Immature natural killer cell (primary cell): Measurements from ENCODE around the gene SBF2. TPM values are rescaled to one million over a fixed set of nuclear protein-coding genes. Genes with fewer than 3 reads are reported as not detected.
"Not testable (repeated sequence)": the region's sequence is repeated elsewhere in the genome, so short reads cannot be mapped to it uniquely, and the experiment has no call there.

Source experiments
- DNase-seq, 3 donors: peaks; one replicate each; pipeline ENCODE4 v3.0.0; 2022; ENCODE audit warnings: mixed read lengths in 1 of 3
- H3K27ac Mint-ChIP-seq, 6 donors: one replicate each; pipeline ENCODE4 v1.8.0; 2020; ENCODE audit warnings: mixed read lengths in 6 of 6, mild to moderate bottlenecking in 5 of 6, inconsistent platforms in 4 of 6, moderate library complexity in 3 of 6
- H3K27me3 Mint-ChIP-seq, 3 donors: one replicate each; pipeline ENCODE4 v1.8.0; 2020 to 2021; ENCODE audit warnings: low read depth in 3 of 3, mild to moderate bottlenecking in 3 of 3, mixed read lengths in 3 of 3, moderate library complexity in 3 of 3, inconsistent platforms in 1 of 3
- H3K36me3 Mint-ChIP-seq, 3 donors: one replicate each; pipeline ENCODE4 v1.8.0; 2020; ENCODE audit warnings: mixed read lengths in 3 of 3, inconsistent platforms in 2 of 3, mild to moderate bottlenecking in 2 of 3
- H3K4me1 Mint-ChIP-seq, 2 donors: one replicate each; pipeline ENCODE4 v1.8.0; 2020; ENCODE audit warnings: inconsistent platforms in 2 of 2, mild to moderate bottlenecking in 2 of 2, mixed read lengths in 2 of 2, moderate library complexity in 1 of 2
- H3K4me3 Mint-ChIP-seq, 5 donors: one replicate each; pipeline ENCODE4 v1.8.0; 2020; ENCODE audit warnings: mild to moderate bottlenecking in 5 of 5, mixed read lengths in 5 of 5, inconsistent platforms in 3 of 5, moderate library complexity in 3 of 5
- H3K9me3 Mint-ChIP-seq, 6 donors: one replicate each; pipeline ENCODE4 v1.8.0; 2020; ENCODE audit warnings: mild to moderate bottlenecking in 6 of 6, mixed read lengths in 6 of 6, inconsistent platforms in 4 of 6, moderate library complexity in 3 of 6
- polyA plus RNA-seq, 3 donors: library from polyadenylated mRNA; unstranded; fragments of 300-500 nt; fragmentation: Illumina TruSeq; gene quantifications; one replicate each; pipeline ENCODE4 v1.2.3, GENCODE V29; 2021

Gene SBF2
- polyA plus RNA-seq, 3 donors from 2014 or later, result 3.2 to 6.9 (median 4.7) TPM

- no peak overlapping the region for H3K27ac Mint-ChIP-seq
- H3K4me1 Mint-ChIP-seq, result peaks cover 34% of the 10 kb centered on the region in 2 donors
- H3K36me3 Mint-ChIP-seq, result no peaks in the 10 kb centered on the region
- H3K4me3 Mint-ChIP-seq, result no peak overlapping the region
- no peaks in the 10 kb centered on the region for H3K9me3 Mint-ChIP-seq
- no peak for DNase-seq
- H3K27me3 Mint-ChIP-seq, result peaks cover 0 to 8% (median 4%) of the 10 kb centered on the region in 3 donors
Observed at GRCh38 chr11:9756878-9757277, 537.1 kb downstream of the SBF2 start.

GRCh38 chr11:9756461-9756860 is 537.6 kb downstream of the SBF2 start:
- Mint-ChIP-seq H3K27ac (peak overlapping the region in 2 of 6 donors; percentile 6 to 64), H3K9me3 (no peaks in the 10 kb centered on the region), H3K27me3 (peaks cover 0 to 7% (median 4%) of the 10 kb centered on the region in 3 donors), H3K4me1 (peaks cover 34% of the 10 kb centered on the region in 2 donors), H3K4me3 (peak overlapping the region in 1 of 5 donors; percentile 1), H3K36me3 (no peaks in the 10 kb centered on the region)
- no peak for DNase-seq

GRCh38 chr11:9755561-9756185 is 538.3 kb downstream of the SBF2 start:
- H3K4me3 Mint-ChIP-seq, result peak overlapping the region in 1 of 5 donors; percentile 45
- H3K9me3 Mint-ChIP-seq, result no peaks in the 10 kb centered on the region
- peaks cover 34% of the 10 kb centered on the region in 2 donors for H3K4me1 Mint-ChIP-seq
- no peak for DNase-seq
- peak overlapping the region in 2 of 6 donors; percentile 55 to 65 for H3K27ac Mint-ChIP-seq
- peaks cover 0 to 7% (median 4%) of the 10 kb centered on the region in 3 donors for H3K27me3 Mint-ChIP-seq
- peaks cover 0 to 3% (median 2%) of the 10 kb centered on the region in 3 donors for H3K36me3 Mint-ChIP-seq

DNA sequence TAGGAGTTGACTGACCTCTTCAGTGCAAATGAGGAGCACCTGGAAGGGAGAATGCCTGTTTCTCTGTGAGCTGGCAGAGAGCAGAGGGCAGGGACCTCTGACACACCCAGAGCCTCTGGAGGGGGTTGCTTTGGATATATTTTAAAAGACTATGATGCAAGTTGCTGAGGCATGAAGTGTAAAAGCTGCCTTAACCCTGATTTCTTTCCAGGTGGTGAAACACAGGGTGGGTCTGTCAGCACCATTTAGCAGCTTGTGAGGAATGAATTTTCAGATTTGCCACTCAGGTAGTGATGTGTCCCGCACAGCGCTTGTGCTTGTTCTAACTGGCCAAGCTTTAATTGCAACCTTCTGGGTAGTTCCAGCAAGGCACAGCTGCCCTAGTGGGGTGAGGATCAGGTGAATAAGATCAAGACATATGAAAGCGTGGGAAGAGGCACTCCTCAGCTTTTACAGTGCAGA is 540.0 kb downstream of the SBF2 start:
- peaks cover 27 to 28% of the 10 kb centered on the region in 2 donors for H3K4me1 Mint-ChIP-seq
- no peak overlapping the region for H3K4me3 Mint-ChIP-seq
- H3K9me3 Mint-ChIP-seq, result no peaks in the 10 kb centered on the region
- peaks cover 3 to 12% (median 10%) of the 10 kb centered on the region in 3 donors for H3K36me3 Mint-ChIP-seq
- DNase-seq, result no peak
- peaks cover 0 to 7% (median 3%) of the 10 kb centered on the region in 3 donors for H3K27me3 Mint-ChIP-seq
- H3K27ac Mint-ChIP-seq, result no peak overlapping the region

DNA sequence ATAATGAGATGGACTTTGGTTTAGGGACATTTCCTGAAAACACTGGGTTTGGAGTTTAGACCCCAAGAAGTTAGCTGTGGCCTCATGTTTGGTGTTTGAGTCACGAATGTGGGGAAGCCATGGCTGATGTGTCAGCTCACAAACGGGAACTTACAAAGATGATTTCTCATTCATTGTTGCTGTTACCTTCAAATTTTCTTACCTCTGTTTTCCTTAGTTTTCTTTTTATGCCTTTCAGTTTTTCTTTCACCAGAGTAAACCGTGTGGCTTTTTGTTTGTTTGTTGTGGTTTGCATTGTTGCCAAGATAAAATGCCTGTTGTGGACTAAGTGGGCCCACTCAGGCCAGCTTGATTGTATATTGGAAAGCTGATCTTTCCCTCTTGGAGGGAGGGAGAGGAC is 541.0 kb downstream of the SBF2 start:
- Mint-ChIP-seq H3K9me3 (no peaks in the 10 kb centered on the region), H3K4me3 (no peak overlapping the region), H3K4me1 (peaks cover 32 to 33% of the 10 kb centered on the region in 2 donors), H3K27me3 (peaks cover 0 to 4% (median 3%) of the 10 kb centered on the region in 3 donors), H3K27ac (no peak overlapping the region), H3K36me3 (peaks cover 3 to 12% (median 10%) of the 10 kb centered on the region in 3 donors)
- DNase-seq, result no peak

GRCh38 chr11:9752091-9752490 is 541.9 kb downstream of the SBF2 start:
- H3K27ac Mint-ChIP-seq, result no peak overlapping the region
- H3K9me3 Mint-ChIP-seq, result no peaks in the 10 kb centered on the region
- no peak overlapping the region for H3K4me3 Mint-ChIP-seq
- peaks cover 25 to 28% of the 10 kb centered on the region in 2 donors for H3K4me1 Mint-ChIP-seq
- H3K36me3 Mint-ChIP-seq, result peaks cover 3 to 12% (median 10%) of the 10 kb centered on the region in 3 donors
- no peak for DNase-seq
- peaks cover 0 to 2% (median 1%) of the 10 kb centered on the region in 3 donors for H3K27me3 Mint-ChIP-seq

- Mint-ChIP-seq H3K4me3 (no peak overlapping the region), H3K4me1 (peaks cover 11 to 15% of the 10 kb centered on the region in 2 donors), H3K27me3 (peaks cover 0 to 1% (median 0%) of the 10 kb centered on the region in 3 donors), H3K36me3 (peaks cover 3 to 12% (median 10%) of the 10 kb centered on the region in 3 donors), H3K9me3 (no peaks in the 10 kb centered on the region), H3K27ac (no peak overlapping the region)
- DNase-seq, result no peak
Observed at GRCh38 chr11:9750551-9750950, 543.5 kb downstream of the SBF2 start.

DNA sequence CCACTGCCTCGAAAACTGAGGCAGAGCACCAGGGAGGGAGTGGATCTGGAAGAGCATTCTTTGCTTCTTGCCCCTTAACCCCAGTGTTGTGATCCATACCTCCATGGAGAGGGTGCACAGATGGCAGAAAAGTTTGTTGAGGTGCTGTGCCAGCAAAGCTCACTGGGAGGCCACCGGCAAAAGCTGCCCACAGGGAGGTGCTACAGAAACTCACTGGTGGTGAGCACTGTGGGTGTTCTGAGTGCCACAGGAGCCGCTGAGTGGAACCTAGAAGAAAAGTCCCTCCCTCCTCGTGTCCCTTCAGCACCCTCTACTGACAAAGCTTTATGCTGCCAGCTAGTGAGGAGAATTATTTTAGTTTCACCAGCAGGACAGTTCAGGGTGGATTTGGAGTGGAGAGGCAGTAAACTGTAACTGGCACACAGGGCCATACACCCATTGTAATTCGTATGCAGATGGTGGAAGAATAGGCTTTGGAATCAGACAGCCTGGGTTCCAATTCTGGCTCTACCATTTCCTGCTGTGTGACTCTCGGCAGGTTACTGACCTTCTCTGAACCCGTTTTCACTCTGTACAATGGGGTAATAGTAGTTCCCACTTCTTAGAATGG is 545.6 kb downstream of the SBF2 start:
- peak overlapping the region in 1 of 6 donors; percentile 49 for H3K27ac Mint-ChIP-seq

GRCh38 chr11:9747828-9748227 is 546.2 kb downstream of the SBF2 start:
- Mint-ChIP-seq H3K9me3 (no peaks in the 10 kb centered on the region), H3K36me3 (peaks cover 3 to 17% (median 14%) of the 10 kb centered on the region in 3 donors), H3K27me3 (no peaks in the 10 kb centered on the region), H3K4me1 (peaks cover 9 to 13% of the 10 kb centered on the region in 2 donors), H3K4me3 (no peak overlapping the region), H3K27ac (no peak overlapping the region)
- no peak for DNase-seq

More for the DNA sequence above, 545.6 kb downstream of the SBF2 start:
- peak; percentile 60 to 73 (median 68) for DNase-seq
- no peaks in the 10 kb centered on the region for H3K9me3 Mint-ChIP-seq
- H3K4me1 Mint-ChIP-seq, result peaks cover 9 to 13% of the 10 kb centered on the region in 2 donors
- peaks cover 3 to 17% (median 14%) of the 10 kb centered on the region in 3 donors for H3K36me3 Mint-ChIP-seq
- H3K4me3 Mint-ChIP-seq, result no peak overlapping the region
- no peaks in the 10 kb centered on the region for H3K27me3 Mint-ChIP-seq

DNA sequence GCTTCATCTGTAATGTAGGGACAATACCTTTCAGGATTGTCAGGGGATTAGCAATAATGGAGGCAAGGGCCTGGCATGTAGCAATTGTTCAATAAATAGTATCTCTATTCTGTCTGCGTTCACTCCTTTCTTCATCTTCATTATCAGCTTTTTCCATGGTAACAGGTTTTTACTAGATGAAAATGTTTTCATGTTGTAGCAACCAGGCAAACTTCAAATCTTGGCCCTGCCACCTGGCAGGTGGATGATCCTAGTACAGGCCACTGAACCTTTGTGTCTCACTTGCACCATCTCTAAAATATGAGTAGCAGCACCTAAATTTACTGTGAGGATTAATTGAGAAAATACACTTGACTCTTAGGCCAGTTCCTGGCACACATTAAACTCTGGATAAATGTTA is 546.8 kb downstream of the SBF2 start:
- Mint-ChIP-seq H3K9me3 (no peaks in the 10 kb centered on the region), H3K4me3 (no peak overlapping the region), H3K4me1 (peaks cover 9 to 13% of the 10 kb centered on the region in 2 donors)

GRCh38 chr11:9745411-9746211 is 548.4 kb downstream of the SBF2 start:
- no peak overlapping the region for H3K27ac Mint-ChIP-seq
- DNase-seq, result no peak
- H3K4me1 Mint-ChIP-seq, result peaks cover 9 to 13% of the 10 kb centered on the region in 2 donors
- H3K27me3 Mint-ChIP-seq, result no peaks in the 10 kb centered on the region
- H3K9me3 Mint-ChIP-seq, result no peaks in the 10 kb centered on the region
- H3K36me3 Mint-ChIP-seq, result peaks cover 8 to 19% (median 18%) of the 10 kb centered on the region in 3 donors
- H3K4me3 Mint-ChIP-seq, result no peak overlapping the region

More for the DNA sequence above, 546.8 kb downstream of the SBF2 start:
- peaks cover 3 to 17% (median 14%) of the 10 kb centered on the region in 3 donors for H3K36me3 Mint-ChIP-seq
- no peak for DNase-seq
- no peaks in the 10 kb centered on the region for H3K27me3 Mint-ChIP-seq
- no peak overlapping the region for H3K27ac Mint-ChIP-seq

- Mint-ChIP-seq H3K36me3 (peaks cover 10 to 28% (median 24%) of the 10 kb centered on the region in 3 donors), H3K4me1 (peaks cover 10 to 22% of the 10 kb centered on the region in 2 donors)
- not testable (repeated sequence) for DNase-seq, H3K27me3 Mint-ChIP-seq, H3K9me3 Mint-ChIP-seq, H3K4me3 Mint-ChIP-seq, H3K27ac Mint-ChIP-seq
Observed at GRCh38 chr11:9743512-9743911, 550.5 kb downstream of the SBF2 start.

DNA sequence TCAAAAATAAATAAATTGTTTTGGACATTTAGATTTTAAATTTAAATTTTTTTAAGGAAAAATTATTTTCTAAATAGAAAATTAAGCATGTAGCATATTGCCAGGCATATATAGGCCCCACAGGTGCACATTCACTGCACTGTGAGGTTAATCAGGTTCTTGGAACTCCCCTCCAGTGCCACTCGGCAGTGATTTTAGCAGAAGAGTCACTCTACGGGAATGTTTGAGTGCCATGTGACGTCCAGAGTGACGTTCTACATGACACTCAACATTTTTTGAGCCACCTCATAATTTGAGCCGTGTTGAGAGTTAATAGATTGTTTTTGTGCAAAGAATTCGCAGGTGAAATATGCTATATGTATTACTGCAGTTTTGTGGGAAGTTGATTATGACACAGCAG is 552.8 kb downstream of the SBF2 start:
- H3K4me3 Mint-ChIP-seq, result no peak overlapping the region
- H3K36me3 Mint-ChIP-seq, result peaks cover 16 to 41% (median 35%) of the 10 kb centered on the region in 3 donors
- H3K27me3 Mint-ChIP-seq, result no peaks in the 10 kb centered on the region
- peaks cover 4 to 12% of the 10 kb centered on the region in 2 donors for H3K4me1 Mint-ChIP-seq
- no peak overlapping the region for H3K27ac Mint-ChIP-seq
- DNase-seq, result no peak
- peaks cover 0 to 5% (median 4%) of the 10 kb centered on the region in 6 donors for H3K9me3 Mint-ChIP-seq
